Endothelial cell of umbilical vein (primary cell): Measurements from ENCODE around the gene FLNB. TPM values are rescaled to one million over a fixed set of nuclear protein-coding genes. Genes with fewer than 3 reads are reported as not detected.

Experiments used
- BruUV-seq: library from RNA; stranded (reverse); fragments of 400-500 nt; replicated peaks from 2 replicates; lab custom pipeline; 2021; lab: Mats Ljungman, UMichigan
- CTCF ChIA-PET: fragments of 300-600, 350-600 bp; sonication (Branson Sonifier 250); formaldehyde crosslinking; loops from one replicate; lab custom pipeline; 2021; ENCODE audit warnings: antibody characterized with exemption, inconsistent platforms; lab: Charles Lee
- POLR2A ChIA-PET: fragments of 300-600, 350-600 bp; sonication (Branson Sonifier 250); formaldehyde crosslinking; loops from one replicate; lab custom pipeline; 2021; ENCODE audit warnings: antibody characterized with exemption, inconsistent platforms; lab: Charles Lee
- DNase-seq: peaks from one replicate; pipeline ENCODE4 v3.0.0-alpha.2; 2011; ENCODE audit warnings: low read depth, low spot score
- FAIRE-seq: peaks from 2 replicates; lab custom pipeline; 2011; peaks lifted over from hg19 to GRCh38; lab: Jason Lieb, UNC
- H2AFZ ChIP-seq: 2 replicates; pipeline ENCODE4 v1.6.0; 2012; ENCODE audit warnings: low read depth, low read length, control low read depth, inconsistent platforms
- H3K27ac ChIP-seq: 2 replicates; pipeline ENCODE4 v1.5.1; 2011; ENCODE audit warnings: low read depth, mild to moderate bottlenecking, control low read depth, low read length, moderate library complexity; ENCODE audit not compliant: insufficient read depth
- H3K27me3 ChIP-seq, 2 experiments: 2 replicates each; pipeline versions ENCODE4 v1.6.0 to v1.6.1; 2011; ENCODE audit warnings: low read length in 2 of 2, mixed read lengths in 1 of 2; ENCODE audit not compliant: control insufficient read depth in 2 of 2, insufficient read depth in 2 of 2
- H3K36me3 ChIP-seq, 2 experiments: 2 replicates in 1 of 2; 3 replicates in 1 of 2; pipeline ENCODE4 v1.5.1; 2011; ENCODE audit warnings: low read length in 2 of 2, mild to moderate bottlenecking in 1 of 2, moderate library complexity in 1 of 2; ENCODE audit not compliant: control insufficient read depth in 2 of 2, insufficient read depth in 2 of 2; ENCODE audit errors: extremely low read depth in 1 of 2
- H3K4me1 ChIP-seq: 3 replicates; pipeline ENCODE4 v1.5.1; 2011; ENCODE audit warnings: mild to moderate bottlenecking, low read length; ENCODE audit not compliant: control insufficient read depth, insufficient read depth; ENCODE audit errors: extremely low read depth
- H3K4me2 ChIP-seq: 2 replicates; pipeline ENCODE4 v1.6.1; 2011; ENCODE audit warnings: low read length, control low read depth, mixed read lengths; ENCODE audit not compliant: insufficient read depth
- H3K4me3 ChIP-seq, 3 experiments: fragments of 200-600 bp in 1 of 3; sonication (generic), shearing (Covaris generic) in 1 of 3; replicated peaks in 1 of 3; 2 replicates each; pipeline ENCODE4 v1.5.1; 2011 to 2016; ENCODE audit warnings: control low read depth in 3 of 3, low read length in 3 of 3, mild to moderate bottlenecking in 2 of 3, inconsistent platforms in 1 of 3, low read depth in 1 of 3, moderate library complexity in 1 of 3; ENCODE audit not compliant: insufficient read depth in 1 of 3
- H3K79me2 ChIP-seq: 2 replicates; pipeline ENCODE4 v1.6.0; 2012; ENCODE audit warnings: low read length, inconsistent platforms; ENCODE audit not compliant: control insufficient read depth, insufficient read depth
- H3K9ac ChIP-seq: replicated peaks from 2 replicates; pipeline ENCODE3; 2011; ENCODE audit warnings: low read length, control low read depth; ENCODE audit not compliant: insufficient read depth; ENCODE audit errors: extremely low read depth
- H3K9me1 ChIP-seq: replicated peaks from 3 replicates; pipeline ENCODE4 v1.6.0; 2011; ENCODE audit warnings: mild to moderate bottlenecking, low read length; ENCODE audit not compliant: control insufficient read depth, insufficient read depth; ENCODE audit errors: extremely low read depth
- H3K9me3 ChIP-seq: replicated peaks from 2 replicates; pipeline ENCODE4 v1.5.1; 2012; ENCODE audit warnings: low read length, inconsistent platforms; ENCODE audit not compliant: control insufficient read depth, insufficient read depth
- H4K20me1 ChIP-seq: replicated peaks from 2 replicates; pipeline ENCODE3; 2011; ENCODE audit warnings: mild to moderate bottlenecking, low read length; ENCODE audit not compliant: control insufficient read depth, insufficient read depth; ENCODE audit errors: extremely low read depth
- EZH2 ChIP-seq: IDR thresholded peaks from 2 replicates; pipeline ENCODE4 v1.6.1; 2012; ENCODE audit warnings: borderline replicate concordance, low read depth, mild to moderate bottlenecking, moderate library complexity, low read length, inconsistent platforms; ENCODE audit not compliant: severe bottlenecking
- FOS ChIP-seq: IDR thresholded peaks from 2 replicates; pipeline ENCODE4 v1.6.1; 2011; ENCODE audit warnings: mild to moderate bottlenecking, low read length, moderate library complexity, borderline replicate concordance; ENCODE audit not compliant: insufficient read depth
- GATA2 ChIP-seq: IDR thresholded peaks from 2 replicates; pipeline ENCODE4 v1.7.0; 2011; ENCODE audit warnings: low read depth, mild to moderate bottlenecking, moderate library complexity, mixed read lengths, low read length; ENCODE audit not compliant: insufficient read length, insufficient read depth
- JUN ChIP-seq: IDR thresholded peaks from 2 replicates; pipeline ENCODE4 v1.6.1; 2011; ENCODE audit warnings: borderline replicate concordance, low read depth; ENCODE audit not compliant: insufficient read length, insufficient read depth
- MAX ChIP-seq: IDR thresholded peaks from 2 replicates; pipeline ENCODE4 v1.6.1; 2011; ENCODE audit not compliant: insufficient read depth, insufficient read length
- MYC ChIP-seq: IDR thresholded peaks from one replicate; pipeline ENCODE4 v1.6.1; 2011; ENCODE audit warnings: mild to moderate bottlenecking, low read depth, low read length
- POLR2A ChIP-seq: IDR thresholded peaks from 2 replicates; pipeline ENCODE4 v1.6.1; 2012; ENCODE audit warnings: low read depth, mild to moderate bottlenecking, control low read depth, low read length
- POLR2AphosphoS5 ChIP-seq: IDR thresholded peaks from 2 replicates; pipeline ENCODE4 v1.6.1; 2012; ENCODE audit warnings: low read depth, mild to moderate bottlenecking, control low read depth, low read length, moderate library complexity; ENCODE audit not compliant: insufficient read depth
- dilution Hi-C: fragments of 300-500 bp; cut with MboI; formaldehyde crosslinking; loops from one replicate; pipeline ENCODE4 v1.15.0; 2019; ENCODE audit warnings: low sequenced_read_pairs; ENCODE audit not compliant: extremely low pct_ligation_motif_present
- intact Hi-C: fragments of 100-400 bp; cut with micrococcal nuclease; formaldehyde crosslinking; loops from one replicate; pipeline ENCODE4 v1.10.0; 2022
- polyA plus RNA-seq, 4 experiments: library from polyadenylated mRNA; depleted of rRNA in 3 of 4; stranded (reverse) in 3 of 4; unstranded in 1 of 4; fragments of >200 nt; gene quantifications; 2 replicates each; pipeline versions ENCODE4 v1.2.1 to v1.2.3, GENCODE V29; 2011 to 2012; ENCODE audit warnings: missing spikeins in 1 of 4
- total RNA-seq: library from RNA; stranded (reverse); gene quantifications from 2 replicates; pipeline ENCODE4 v1.2.3, GENCODE V29; 2021
- TF ChIP-seq, protein P1 (sequence below), 2 donors: IDR thresholded peaks; 1 replicate in 1 of 2; 2 replicates in 1 of 2; pipeline ENCODE4 v1.5.1; 2011; ENCODE audit warnings: low read length in 2 of 2, mild to moderate bottlenecking in 2 of 2, moderate library complexity in 2 of 2, control low read depth in 1 of 2, inconsistent platforms in 1 of 2, low read depth in 1 of 2; ENCODE audit not compliant: insufficient read depth in 1 of 2; ENCODE audit errors: extremely low read depth in 1 of 2

Gene FLNB
- total and polyA plus RNA-seq, 2 donors (not counting 3 experiments of a cell fraction or from before 2014, with no cell fraction given), result 479 to 670 TPM

DNA sequence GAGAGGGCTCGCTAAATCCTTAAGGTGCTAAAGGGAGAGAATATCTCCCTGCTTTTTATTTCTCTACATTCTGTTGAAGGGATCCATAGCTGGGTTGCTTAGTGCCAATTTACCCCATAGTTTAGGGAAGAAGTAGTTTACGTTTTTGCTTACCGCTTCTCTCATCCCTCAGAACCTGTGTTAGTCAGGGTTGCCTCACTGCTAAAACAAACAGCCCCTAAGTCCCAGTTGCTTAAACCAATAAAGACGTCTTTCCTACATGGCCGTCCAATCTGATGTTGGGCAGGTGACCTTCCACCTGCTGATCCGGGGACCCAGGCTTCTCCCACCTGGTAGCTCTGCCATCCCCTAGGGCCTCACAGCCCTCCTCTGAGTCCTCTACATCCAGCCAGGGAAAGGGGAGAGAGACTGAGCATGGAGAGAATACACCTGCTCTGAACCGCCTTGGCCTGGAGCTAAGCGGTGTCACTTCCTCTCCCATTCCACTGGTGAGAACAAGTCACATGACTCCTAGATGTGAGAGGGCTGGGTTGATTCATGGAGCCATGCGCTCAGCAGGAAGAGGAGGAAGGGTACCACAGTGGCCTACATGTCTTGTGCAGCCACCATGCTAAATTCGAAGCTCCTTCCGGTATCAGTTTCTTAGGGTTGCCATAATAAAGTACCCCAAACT lies 176.2 kb downstream of the FLNB start:
- intact Hi-C loops, result no loop called here

More for the DNA sequence above, 176.2 kb downstream of the FLNB start:
- no peak for FAIRE-seq
- no peak overlapping the region for H3K4me3 ChIP-seq
- H4K20me1 ChIP-seq, result no peaks in the 10 kb centered on the region
- no peaks in the 10 kb centered on the region for H3K9me3 ChIP-seq
- ChIA-PET CTCF (interaction anchor here (8.3 to 10.8 kb wide), 3 partner anchors 34 to 122 kb away, joined by 93 to 369 read pairs (median 294); partner anchors contain the start of genes HTD2 and RPP14), POLR2A (no interaction called here)
- no peak overlapping the region for H3K27ac ChIP-seq
- H3K4me1 ChIP-seq, result no peaks in the 10 kb centered on the region
- no peak for TF ChIP-seq MAX
- no peak for TF ChIP-seq POLR2A
- TF ChIP-seq EZH2, result no peak
- TF ChIP-seq JUN, result no peak
- no peak for TF ChIP-seq GATA2
- no peak for TF ChIP-seq MYC
- TF ChIP-seq, protein P1, sequence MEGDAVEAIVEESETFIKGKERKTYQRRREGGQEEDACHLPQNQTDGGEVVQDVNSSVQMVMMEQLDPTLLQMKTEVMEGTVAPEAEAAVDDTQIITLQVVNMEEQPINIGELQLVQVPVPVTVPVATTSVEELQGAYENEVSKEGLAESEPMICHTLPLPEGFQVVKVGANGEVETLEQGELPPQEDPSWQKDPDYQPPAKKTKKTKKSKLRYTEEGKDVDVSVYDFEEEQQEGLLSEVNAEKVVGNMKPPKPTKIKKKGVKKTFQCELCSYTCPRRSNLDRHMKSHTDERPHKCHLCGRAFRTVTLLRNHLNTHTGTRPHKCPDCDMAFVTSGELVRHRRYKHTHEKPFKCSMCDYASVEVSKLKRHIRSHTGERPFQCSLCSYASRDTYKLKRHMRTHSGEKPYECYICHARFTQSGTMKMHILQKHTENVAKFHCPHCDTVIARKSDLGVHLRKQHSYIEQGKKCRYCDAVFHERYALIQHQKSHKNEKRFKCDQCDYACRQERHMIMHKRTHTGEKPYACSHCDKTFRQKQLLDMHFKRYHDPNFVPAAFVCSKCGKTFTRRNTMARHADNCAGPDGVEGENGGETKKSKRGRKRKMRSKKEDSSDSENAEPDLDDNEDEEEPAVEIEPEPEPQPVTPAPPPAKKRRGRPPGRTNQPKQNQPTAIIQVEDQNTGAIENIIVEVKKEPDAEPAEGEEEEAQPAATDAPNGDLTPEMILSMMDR (IDR thresholded peaks at IDR 0.05; ENCODE audit: extremely low read depth in 1 of 2, insufficient read depth in 1 of 2, low read depth in 1 of 2, low read length in 2 of 2), result no peak
- TF ChIP-seq FOS, result no peak
- TF ChIP-seq POLR2AphosphoS5, result no peak
- no peaks in the 10 kb centered on the region for H3K27me3 ChIP-seq
- dilution Hi-C loops, result no loop called here
- H2AFZ ChIP-seq, result no peak overlapping the region
- H3K36me3 ChIP-seq, result no peaks in the 10 kb centered on the region
- BruUV-seq, result no TSS peak
- no peak for DNase-seq
- H3K9ac ChIP-seq, result no peak overlapping the region
- no peak overlapping the region for H3K4me2 ChIP-seq
- no peaks in the 10 kb centered on the region for H3K79me2 ChIP-seq
- H3K9me1 ChIP-seq, result no peaks in the 10 kb centered on the region
